Ectodermal cell (in vitro differentiated cells): ENCODE data around the gene TEX9.
"Not testable (repeated sequence)": the region's sequence is repeated elsewhere in the genome, so short reads cannot be mapped to it uniquely, and the experiment has no call there.

Experiments used
- H3K27ac ChIP-seq: 2 replicates; pipeline ENCODE4 v1.7.0; 2013; ENCODE audit warnings: mild to moderate bottlenecking, low read depth, low read length; ENCODE audit not compliant: insufficient read depth, poor library complexity, severe bottlenecking
- H3K27me3 ChIP-seq: 2 replicates; pipeline ENCODE4 v1.7.0; 2013; ENCODE audit warnings: mild to moderate bottlenecking, low read length; ENCODE audit not compliant: insufficient read depth, control insufficient read depth, poor library complexity, severe bottlenecking
- H3K36me3 ChIP-seq: one replicate; pipeline ENCODE4 v1.7.0; 2013; ENCODE audit warnings: low read length; ENCODE audit not compliant: control insufficient read depth, insufficient read depth
- H3K4me1 ChIP-seq: one replicate; pipeline ENCODE4 v1.7.0; 2013; ENCODE audit warnings: low read length; ENCODE audit not compliant: control insufficient read depth, insufficient read depth
- H3K4me3 ChIP-seq: 2 replicates; pipeline ENCODE4 v1.7.0; 2013; ENCODE audit warnings: low read depth, low read length, control low read depth; ENCODE audit not compliant: insufficient read depth
- H3K9me3 ChIP-seq: 2 replicates; pipeline ENCODE4 v1.7.0; 2013; ENCODE audit warnings: mild to moderate bottlenecking, low read length, moderate library complexity; ENCODE audit not compliant: control insufficient read depth
- WGBS, 2 experiments: methylation state at CpG; one replicate each; pipeline ENCODE4 v1.1.7; 2013; ENCODE audit warnings: missing lambda C conversion rate in 2 of 2; 5-methylcytosine and 5-hydroxymethylcytosine counted together

The TEX9 gene

GRCh38 chr15:56358604-56359003, 6.6 kb upstream of the TEX9 start:
- 88 to 93% methylated on average over 7 of the region's 7 CpGs for WGBS, 2 experiments

GRCh38 chr15:56361987-56362386, 3.2 kb upstream of the TEX9 start:
- Histone ChIP-seq H3K9me3 (no peaks in the 10 kb centered on the region), H3K4me1 (no peaks in the 10 kb centered on the region), H3K27me3 (peaks cover 10% of the 10 kb centered on the region), H3K36me3 (no peaks in the 10 kb centered on the region), H3K4me3 (no peak overlapping the region), H3K27ac (no peak overlapping the region)
- WGBS, 2 experiments, result 100% methylated on average over 1 of the region's 1 CpG

More at GRCh38 chr15:56358604-56359003, 6.6 kb upstream of the TEX9 start:
- Histone ChIP-seq H3K27ac (no peak overlapping the region), H3K4me1 (no peaks in the 10 kb centered on the region), H3K4me3 (no peak overlapping the region), H3K36me3 (no peaks in the 10 kb centered on the region), H3K9me3 (no peaks in the 10 kb centered on the region), H3K27me3 (no peaks in the 10 kb centered on the region)

GRCh38 chr15:56366211-56366610, 985 bp downstream of the TEX9 start:
- H3K9me3 ChIP-seq, result no peaks in the 10 kb centered on the region
- peaks cover 10% of the 10 kb centered on the region for H3K27me3 ChIP-seq
- WGBS, 2 experiments, result 8 to 19% methylated on average over 2 of the region's 2 CpGs
- no peak overlapping the region for H3K27ac ChIP-seq
- H3K4me3 ChIP-seq, result peak overlapping the region; percentile 70
- H3K4me1 ChIP-seq, result no peaks in the 10 kb centered on the region
- H3K36me3 ChIP-seq, result no peaks in the 10 kb centered on the region

GRCh38 chr15:56367156-56367555, 1.9 kb downstream of the TEX9 start:
- Histone ChIP-seq H3K4me1 (no peaks in the 10 kb centered on the region), H3K4me3 (no peak overlapping the region), H3K27me3 (peaks cover 10% of the 10 kb centered on the region), H3K27ac (no peak overlapping the region), H3K9me3 (no peaks in the 10 kb centered on the region), H3K36me3 (no peaks in the 10 kb centered on the region)
- 84 to 100% methylated on average over 1 to 3 of the region's 3 CpGs for WGBS, 2 experiments

- H3K27me3 ChIP-seq, result peaks cover 10% of the 10 kb centered on the region
- H3K27ac ChIP-seq, result no peak overlapping the region
- no peaks in the 10 kb centered on the region for H3K9me3 ChIP-seq
- H3K36me3 ChIP-seq, result no peaks in the 10 kb centered on the region
- 89 to 93% methylated on average over 4 of the region's 4 CpGs for WGBS, 2 experiments
- no peaks in the 10 kb centered on the region for H3K4me1 ChIP-seq
- H3K4me3 ChIP-seq, result no peak overlapping the region
Observed at GRCh38 chr15:56369234-56369633, 4.0 kb downstream of the TEX9 start.

- Histone ChIP-seq H3K4me1 (no peaks in the 10 kb centered on the region), H3K4me3 (no peak overlapping the region), H3K9me3 (no peaks in the 10 kb centered on the region), H3K36me3 (no peaks in the 10 kb centered on the region), H3K27me3 (no peaks in the 10 kb centered on the region), H3K27ac (no peak overlapping the region)
- WGBS, 2 experiments, result 95 to 100% methylated on average over 1 to 2 of the region's 2 CpGs
Observed at GRCh38 chr15:56371495-56372147, 6.4 kb downstream of the TEX9 start.

- not testable (repeated sequence) for H3K36me3 ChIP-seq, H3K4me1 ChIP-seq, H3K27me3 ChIP-seq, H3K9me3 ChIP-seq, H3K27ac ChIP-seq, H3K4me3 ChIP-seq
- WGBS, 2 experiments, result 90 to 100% methylated on average over 1 of the region's 2 CpGs
Observed at GRCh38 chr15:56374693-56375092, 9.5 kb downstream of the TEX9 start.

GRCh38 chr15:56377822-56378221, 12.6 kb downstream of the TEX9 start:
- H3K4me3 ChIP-seq, H3K9me3 ChIP-seq, H3K36me3 ChIP-seq, H3K27me3 ChIP-seq, H3K27ac ChIP-seq, H3K4me1 ChIP-seq: not testable (repeated sequence)
- WGBS, 2 experiments, result 94 to 96% methylated on average over 2 of the region's 2 CpGs

- Histone ChIP-seq H3K27me3 (no peaks in the 10 kb centered on the region), H3K9me3 (no peaks in the 10 kb centered on the region), H3K27ac (no peak overlapping the region), H3K4me1 (no peaks in the 10 kb centered on the region), H3K36me3 (no peaks in the 10 kb centered on the region), H3K4me3 (no peak overlapping the region)
- WGBS, 2 experiments, result 91 to 94% methylated on average over 3 of the region's 3 CpGs
Observed at GRCh38 chr15:56383010-56383409, 17.8 kb downstream of the TEX9 start.

- 81 to 93% methylated on average over 3 of the region's 3 CpGs for WGBS, 2 experiments
- Histone ChIP-seq H3K27ac (no peak overlapping the region), H3K9me3 (no peaks in the 10 kb centered on the region), H3K4me3 (no peak overlapping the region), H3K36me3 (no peaks in the 10 kb centered on the region), H3K4me1 (no peaks in the 10 kb centered on the region), H3K27me3 (no peaks in the 10 kb centered on the region)
Observed at GRCh38 chr15:56385908-56386307, 20.7 kb downstream of the TEX9 start.
